ENCODE data around the gene F9. TPM values are rescaled to one million over a fixed set of nuclear protein-coding genes. Genes with fewer than 3 reads are reported as not detected.

F9 gene
- total and polyA plus RNA-seq, 12 donors = 0.11 to 0.38 (median 0.11) TPM; not detected in 9

- H3K36me3 ChIP-seq (replicated peaks in 1 of 2) = no peaks in the 10 kb centered on the region
- no peaks in the 10 kb centered on the region for H3K4me1 ChIP-seq (replicated peaks in 1 of 2)
- peaks cover 19% of the 10 kb centered on the region for H3K27me3 ChIP-seq
- no peak overlapping the region for H3K4me3 ChIP-seq
- intact Hi-C loops (cut with DNase I) = no loop called here
- TF ChIP-seq CTCF (IDR thresholded peaks at IDR 0.05) (no peak), POLR2A (IDR thresholded peaks at IDR 0.05) (no peak)
- DNase-seq = no peak
- no peak overlapping the region for H3K27ac ChIP-seq
- no peaks in the 10 kb centered on the region for H3K9me3 ChIP-seq (replicated peaks in 1 of 3)
Measured at GRCh38 chrX:139560221-139560620, 29.7 kb downstream of the F9 start.

- H3K27ac ChIP-seq = no peak overlapping the region
- peaks cover 7% of the 10 kb centered on the region for H3K27me3 ChIP-seq
- no peak for TF ChIP-seq CTCF (IDR thresholded peaks at IDR 0.05)
- no peak for TF ChIP-seq POLR2A (IDR thresholded peaks at IDR 0.05)
- H3K4me1 ChIP-seq (replicated peaks in 1 of 2) = no peaks in the 10 kb centered on the region
- no peak overlapping the region for H3K4me3 ChIP-seq
- no peaks in the 10 kb centered on the region for H3K9me3 ChIP-seq (replicated peaks in 1 of 3)
- no peaks in the 10 kb centered on the region for H3K36me3 ChIP-seq (replicated peaks in 1 of 2)
- DNase-seq = no peak
- intact Hi-C loops (cut with DNase I) = no loop called here
- WGBS, 4 donors = 66 to 90% (median 84%) methylated on average over 4 to 5 of the region's 5 CpGs
Measured at GRCh38 chrX:139563251-139563650, 32.7 kb downstream of the F9 start.

GRCh38 chrX:139566981-139567380, 36.4 kb downstream of the F9 start:
- intact Hi-C loops (cut with DNase I) = no loop called here
- no peaks in the 10 kb centered on the region for H3K36me3 ChIP-seq (replicated peaks in 1 of 2)
- TF ChIP-seq POLR2A (IDR thresholded peaks at IDR 0.05) (no peak), CTCF (IDR thresholded peaks at IDR 0.05) (no peak)
- H3K27ac ChIP-seq = no peak overlapping the region
- no peaks in the 10 kb centered on the region for H3K9me3 ChIP-seq (replicated peaks in 1 of 3)
- no peak for DNase-seq
- WGBS, 4 donors = 63 to 85% (median 78%) methylated on average over 1 of the region's 1 CpG
- H3K4me1 ChIP-seq (replicated peaks in 1 of 2) = no peaks in the 10 kb centered on the region
- H3K4me3 ChIP-seq = no peak overlapping the region
- peaks cover 22% of the 10 kb centered on the region for H3K27me3 ChIP-seq

- Histone ChIP-seq H3K27me3 (peaks cover 14% of the 10 kb centered on the region), H3K4me1 (replicated peaks in 1 of 2) (no peaks in the 10 kb centered on the region), H3K36me3 (replicated peaks in 1 of 2) (no peaks in the 10 kb centered on the region), H3K27ac (no peak overlapping the region), H3K4me3 (no peak overlapping the region), H3K9me3 (replicated peaks in 1 of 3) (no peaks in the 10 kb centered on the region)
- intact Hi-C loops (cut with DNase I) = no loop called here
- TF ChIP-seq CTCF (IDR thresholded peaks at IDR 0.05) (no peak), POLR2A (IDR thresholded peaks at IDR 0.05) (no peak)
- DNase-seq = no peak
- WGBS, 4 donors = 61 to 85% (median 69%) methylated on average over 4 of the region's 4 CpGs
Measured at GRCh38 chrX:139581068-139581467, 50.5 kb downstream of the F9 start.
